GM12891 (cell line): ENCODE results near the gene RGS19.

ENCODE experiments used
- DNase-seq: peaks from one replicate; pipeline ENCODE4 v3.0.0; 2011; ENCODE audit warnings: low spot score; ENCODE audit not compliant: insufficient read length
- FAIRE-seq: peaks from 2 replicates; lab custom pipeline; 2011; peaks lifted over from hg19 to GRCh38; lab: Jason Lieb, UNC
- PAX5 ChIP-seq: IDR thresholded peaks from 2 replicates; pipeline ENCODE4 v1.6.1; 2011; ENCODE audit warnings: low read length, moderate library complexity, mild to moderate bottlenecking; ENCODE audit not compliant: insufficient read depth, severe bottlenecking
- POLR2A ChIP-seq: IDR thresholded peaks from 2 replicates; pipeline ENCODE4 v1.6.1; 2011; ENCODE audit warnings: low read depth, low read length, control low read depth
- POLR2AphosphoS5 ChIP-seq: IDR thresholded peaks from 2 replicates; pipeline ENCODE4 v1.6.1; 2011; ENCODE audit warnings: low read depth, low read length, control low read depth
- POU2F2 ChIP-seq: IDR thresholded peaks from 2 replicates; pipeline ENCODE4 v1.6.1; 2011; ENCODE audit warnings: low read depth, mild to moderate bottlenecking, control low read depth, low read length, moderate library complexity
- SPI1 ChIP-seq: IDR thresholded peaks from 2 replicates; pipeline ENCODE4 v1.6.1; 2011; ENCODE audit warnings: low read depth, low read length, control low read depth
- TAF1 ChIP-seq: IDR thresholded peaks from 2 replicates; pipeline ENCODE4 v1.6.1; 2011; ENCODE audit warnings: low read depth, low read length, control low read depth

RGS19 gene

GRCh38 chr20:64048402-64049044 lies 30.8 kb downstream of the RGS19 start:
- FAIRE-seq (no peak), DNase-seq (no peak)
- TF ChIP-seq POLR2AphosphoS5 (no peak), POU2F2 (no peak), POLR2A (no peak), SPI1 (no peak), PAX5 (no peak), TAF1 (no peak)

- TF ChIP-seq POLR2AphosphoS5 (no peak), TAF1 (no peak)
- no peak for FAIRE-seq
- no peak for DNase-seq
Observed at GRCh38 chr20:64047968-64048401, 31.3 kb downstream of the RGS19 start.

GRCh38 chr20:64047046-64047389 lies 32.3 kb downstream of the RGS19 start:
- DNase-seq (no peak), FAIRE-seq (no peak)
- no peak for TF ChIP-seq POLR2AphosphoS5
- no peak for TF ChIP-seq PAX5
- no peak for TF ChIP-seq SPI1

GRCh38 chr20:64045346-64046011 lies 33.8 kb downstream of the RGS19 start:
- FAIRE-seq (no peak), DNase-seq (no peak)
- no peak for TF ChIP-seq POLR2A
- no peak for TF ChIP-seq POU2F2
- TF ChIP-seq TAF1: no peak
- TF ChIP-seq PAX5: no peak
- no peak for TF ChIP-seq SPI1
- no peak for TF ChIP-seq POLR2AphosphoS5

- DNase-seq: no peak
- FAIRE-seq: no peak
- TF ChIP-seq PAX5 (no peak), SPI1 (no peak), POU2F2 (no peak), POLR2A (0 out of 2 replicates have a peak, but pooled peaks have one; percentile 6), POLR2AphosphoS5 (no peak; the same call in 1 of the 2 replicates), TAF1 (no peak)
Observed at GRCh38 chr20:64044484-64045247, 34.7 kb downstream of the RGS19 start.

- FAIRE-seq: no peak
- TF ChIP-seq PAX5 (no peak), POLR2AphosphoS5 (no peak), POLR2A (no peak), SPI1 (no peak), TAF1 (no peak), POU2F2 (no peak)
- DNase-seq: no peak
Observed at GRCh38 chr20:64043768-64044167, 35.5 kb downstream of the RGS19 start.

- FAIRE-seq (peak; percentile 33), DNase-seq (no peak)
- TF ChIP-seq PAX5: no peak
- no peak for TF ChIP-seq POU2F2
- peak; percentile 55; the same call in 1 of the 2 replicates for TF ChIP-seq POLR2AphosphoS5
- TF ChIP-seq POLR2A: peak; percentile 74
- no peak for TF ChIP-seq TAF1
- TF ChIP-seq SPI1: peak; percentile 74
Observed at GRCh38 chr20:64042054-64042781, 37.1 kb downstream of the RGS19 start.

GRCh38 chr20:64041781-64042053 lies 37.6 kb downstream of the RGS19 start:
- no peak for FAIRE-seq
- DNase-seq: no peak
- TF ChIP-seq TAF1: no peak
- no peak for TF ChIP-seq POU2F2
- TF ChIP-seq SPI1: no peak
- no peak for TF ChIP-seq POLR2A
- TF ChIP-seq PAX5: no peak
- no peak for TF ChIP-seq POLR2AphosphoS5
